ENCODE results near the gene SCN10A. TPM values are rescaled to one million over a fixed set of nuclear protein-coding genes. Genes with fewer than 3 reads are reported as not detected.

The SCN10A gene
- total and polyA plus RNA-seq, 9 of the 15 experiments (the other 6 are each of a cell fraction or from before 2014, with no cell fraction given): not detected

DNA sequence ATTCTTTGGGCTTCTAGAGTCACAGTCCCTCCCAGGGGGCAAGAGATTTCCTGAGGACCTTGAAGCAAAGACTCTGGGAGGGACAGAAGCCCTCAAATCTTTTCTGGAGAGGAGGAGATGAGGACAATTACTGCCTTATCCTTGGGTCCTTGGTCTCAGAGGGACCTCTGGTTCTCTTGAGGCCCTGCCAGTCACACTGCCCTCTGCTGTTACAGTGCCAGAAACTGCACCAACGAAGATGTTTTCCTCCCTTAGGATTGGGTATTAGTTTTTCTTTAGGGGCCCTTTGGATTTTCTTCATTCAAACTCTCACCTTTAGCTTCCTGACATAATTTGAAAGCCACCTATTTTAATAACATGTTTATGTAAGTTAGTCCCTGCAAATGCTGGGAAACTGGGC, 108.3 kb downstream of the SCN10A start:
- CTCF ChIA-PET (ENCODE audit: low intra/inter-chr PET ratio): no interaction called here
- DNase-seq (ENCODE audit: extremely low read depth in 1 of 4, low spot score in 3 of 4) (peak in 1 of 4 experiments; percentile 40), ATAC-seq (peak; percentile 73; the same call in 2 of the 3 replicates), FAIRE-seq (peak; percentile 64)
- Histone ChIP-seq H3K9ac (ENCODE audit: insufficient read depth in 1 of 2, low read depth in 2 of 2, low read length in 2 of 2) (no peak overlapping the region), H3K27me3 (ENCODE audit: control insufficient read depth in 2 of 2, insufficient read depth in 2 of 2, low read length in 2 of 2) (peaks cover 0 to 12% of the 10 kb centered on the region in 2 experiments; a peak in 3 of 5 replicates), H3K4me3 (no peak overlapping the region), H3K79me2 (ENCODE audit: control insufficient read depth, insufficient read depth, low read length) (no peaks in the 10 kb centered on the region), H2AFZ (ENCODE audit: low read depth, low read length) (no peak overlapping the region), H3K36me3 (ENCODE audit: control insufficient read depth, insufficient read depth, low read length) (no peaks in the 10 kb centered on the region), H3K4me2 (ENCODE audit: insufficient read depth, low read length) (no peak overlapping the region), H3K9me3 (replicated peaks; ENCODE audit: control insufficient read depth, insufficient read depth, low read depth, low read length) (no peaks in the 10 kb centered on the region), H4K20me1 (replicated peaks; ENCODE audit: control insufficient read depth, insufficient read depth, low read length) (no peaks in the 10 kb centered on the region), H3K4me1 (replicated peaks in 1 of 2; ENCODE audit: control insufficient read depth in 2 of 2, insufficient read depth in 2 of 2, low read length in 2 of 2) (no peaks in the 10 kb centered on the region), H3K9me1 (ENCODE audit: control insufficient read depth, insufficient read depth, low read length) (no peaks in the 10 kb centered on the region), H3K27ac (ENCODE audit: extremely low read depth, low read depth, low read length) (no peak overlapping the region)
- 0% methylated on average over 1 of the region's 1 CpG for WGBS (ENCODE audit: insufficient coverage, low coverage, missing lambda C conversion rate)
- TF ChIP-seq CTCF (IDR thresholded peaks at IDR 0.05 in 2 of 3, conservative IDR thresholded peaks at IDR 0.05 in 1 of 3; ENCODE audit: insufficient read depth in 2 of 3, low read depth in 1 of 3, low read length in 3 of 3) (peak; percentile 55 to 66 (median 61); a peak in 5 of 6 replicates), SMC3 (conservative IDR thresholded peaks at IDR 0.05; ENCODE audit: insufficient read depth, low read depth, low read length) (0 out of 2 replicates have a peak, but pooled peaks have one; percentile 22), RAD21 (CRISPR knock-in tag; conservative IDR thresholded peaks at IDR 0.05 in 1 of 2, IDR thresholded peaks at IDR 0.05 in 1 of 2) (peak in 1 of 2 experiments; percentile 32; a peak in 2 of 4 replicates), CLOCK (CRISPR knock-in tag; IDR thresholded peaks at IDR 0.05; ENCODE audit: borderline replicate concordance) (no peak)
- POLR2A ChIA-PET: no interaction called here
- BruUV-seq (replicated peaks): no TSS peak
- in situ Hi-C loops (cut with MboI): no loop called here
- intact Hi-C loops (cut with micrococcal nuclease): no loop called here
